GM12891 (cell line): ENCODE data around the gene UGT2B10.

Source experiments
- DNase-seq: peaks from one replicate; pipeline ENCODE4 v3.0.0; 2011; ENCODE audit warnings: low spot score; ENCODE audit not compliant: insufficient read length
- FAIRE-seq: peaks from 2 replicates; lab custom pipeline; 2011; peaks lifted over from hg19 to GRCh38; lab: Jason Lieb, UNC
- PAX5 ChIP-seq: IDR thresholded peaks from 2 replicates; pipeline ENCODE4 v1.6.1; 2011; ENCODE audit warnings: low read length, moderate library complexity, mild to moderate bottlenecking; ENCODE audit not compliant: insufficient read depth, severe bottlenecking
- POLR2A ChIP-seq: IDR thresholded peaks from 2 replicates; pipeline ENCODE4 v1.6.1; 2011; ENCODE audit warnings: low read depth, low read length, control low read depth
- POLR2AphosphoS5 ChIP-seq: IDR thresholded peaks from 2 replicates; pipeline ENCODE4 v1.6.1; 2011; ENCODE audit warnings: low read depth, low read length, control low read depth
- POU2F2 ChIP-seq: IDR thresholded peaks from 2 replicates; pipeline ENCODE4 v1.6.1; 2011; ENCODE audit warnings: low read depth, mild to moderate bottlenecking, control low read depth, low read length, moderate library complexity
- SPI1 ChIP-seq: IDR thresholded peaks from 2 replicates; pipeline ENCODE4 v1.6.1; 2011; ENCODE audit warnings: low read depth, low read length, control low read depth
- TAF1 ChIP-seq: IDR thresholded peaks from 2 replicates; pipeline ENCODE4 v1.6.1; 2011; ENCODE audit warnings: low read depth, low read length, control low read depth

UGT2B10 gene

GRCh38 chr4:68831642-68832041 lies 15.8 kb downstream of the UGT2B10 start:
- DNase-seq (no peak), FAIRE-seq (no peak)
- TF ChIP-seq SPI1 (no peak), POLR2AphosphoS5 (no peak)

- TF ChIP-seq POU2F2 (no peak), POLR2A (no peak), TAF1 (no peak), POLR2AphosphoS5 (no peak), PAX5 (no peak), SPI1 (no peak)
- FAIRE-seq: no peak
- DNase-seq: no peak
Observed at GRCh38 chr4:68850293-68850692, 34.5 kb downstream of the UGT2B10 start.

- no peak for FAIRE-seq
- no peak for TF ChIP-seq POLR2AphosphoS5
- no peak for TF ChIP-seq PAX5
- TF ChIP-seq TAF1: no peak
- TF ChIP-seq POLR2A: no peak
- no peak for TF ChIP-seq SPI1
- no peak for TF ChIP-seq POU2F2
Observed at GRCh38 chr4:68855771-68856170, 40.0 kb downstream of the UGT2B10 start.

GRCh38 chr4:68858039-68858438 lies 42.2 kb downstream of the UGT2B10 start:
- DNase-seq: no peak
- FAIRE-seq: no peak
- no peak for TF ChIP-seq SPI1
- TF ChIP-seq POLR2A: no peak
- TF ChIP-seq PAX5: no peak
- no peak for TF ChIP-seq POLR2AphosphoS5
- no peak for TF ChIP-seq TAF1
- TF ChIP-seq POU2F2: no peak

More at GRCh38 chr4:68855771-68856170, 40.0 kb downstream of the UGT2B10 start:
- DNase-seq: no peak

GRCh38 chr4:68859655-68860054 lies 43.9 kb downstream of the UGT2B10 start:
- DNase-seq: no peak
- FAIRE-seq: no peak
- no peak for TF ChIP-seq SPI1
- no peak for TF ChIP-seq POU2F2
- no peak for TF ChIP-seq POLR2AphosphoS5
- no peak for TF ChIP-seq TAF1
- TF ChIP-seq POLR2A: no peak
- TF ChIP-seq PAX5: no peak

GRCh38 chr4:68861057-68861456 lies 45.3 kb downstream of the UGT2B10 start:
- DNase-seq (no peak), FAIRE-seq (no peak)
- TF ChIP-seq TAF1: no peak
- no peak for TF ChIP-seq SPI1
- no peak for TF ChIP-seq PAX5
- TF ChIP-seq POLR2AphosphoS5: no peak
- TF ChIP-seq POU2F2: no peak
- TF ChIP-seq POLR2A: no peak

- TF ChIP-seq POLR2A (no peak), POLR2AphosphoS5 (no peak), PAX5 (no peak), SPI1 (no peak), POU2F2 (no peak), TAF1 (no peak)
- FAIRE-seq (no peak), DNase-seq (no peak)
Observed at GRCh38 chr4:68864438-68865187, 48.8 kb downstream of the UGT2B10 start.

GRCh38 chr4:68865188-68865638 lies 49.4 kb downstream of the UGT2B10 start:
- no peak for DNase-seq
- TF ChIP-seq POLR2AphosphoS5: no peak
- no peak for TF ChIP-seq PAX5
- no peak for TF ChIP-seq POLR2A
- no peak for TF ChIP-seq POU2F2
- TF ChIP-seq SPI1: no peak
- TF ChIP-seq TAF1: no peak
- no peak for FAIRE-seq

- DNase-seq (no peak), FAIRE-seq (no peak)
- TF ChIP-seq SPI1 (no peak), POU2F2 (no peak), POLR2AphosphoS5 (no peak), PAX5 (no peak), TAF1 (no peak), POLR2A (no peak)
Observed at GRCh38 chr4:68865760-68866159, 50.0 kb downstream of the UGT2B10 start.

- no peak for TF ChIP-seq SPI1
- no peak for TF ChIP-seq POLR2A
- TF ChIP-seq TAF1: no peak
- TF ChIP-seq POU2F2: no peak
- no peak for TF ChIP-seq PAX5
- TF ChIP-seq POLR2AphosphoS5: no peak
- no peak for FAIRE-seq
- no peak for DNase-seq
Observed at GRCh38 chr4:68869274-68869773, 53.5 kb downstream of the UGT2B10 start.
